Activated B cell treated with CpG ODN at 0.5 μM for 24 hours (primary cell): Measurements from ENCODE around the gene FAM216A. TPM values are rescaled to one million over a fixed set of nuclear protein-coding genes. Genes with fewer than 3 reads are reported as not detected.
"Not testable (repeated sequence)": the region's sequence is repeated elsewhere in the genome, so short reads cannot be mapped to it uniquely, and the experiment has no call there.

ENCODE experiments used
- ATAC-seq: fragments of 200-7000 bp; cut with Tn5 transposase; one replicate; pipeline ENCODE4 v1.10.0; 2021; ENCODE audit warnings: low read depth, mild to moderate bottlenecking, moderate library complexity
- CTCF ChIA-PET: fragments of 350-600 bp; sonication (Branson Sonifier 250); formaldehyde crosslinking; loops from one replicate; lab custom pipeline; 2021; ENCODE audit warnings: antibody characterized with exemption; lab: Charles Lee
- POLR2A ChIA-PET: fragments of 350-600 bp; sonication (Branson Sonifier 250); formaldehyde crosslinking; loops from one replicate; lab custom pipeline; 2021; ENCODE audit warnings: antibody characterized with exemption; lab: Charles Lee
- DNase-seq: peaks from one replicate; pipeline ENCODE4 v3.0.0; 2022
- H3K27ac Mint-ChIP-seq: one replicate; pipeline ENCODE4 v1.8.0; 2020; ENCODE audit warnings: mixed read lengths
- H3K27me3 Mint-ChIP-seq: one replicate; pipeline ENCODE4 v1.8.0; 2021; ENCODE audit warnings: mixed read lengths
- H3K36me3 Mint-ChIP-seq: one replicate; pipeline ENCODE4 v1.8.0; 2021; ENCODE audit warnings: low read depth, mixed read lengths
- H3K4me1 Mint-ChIP-seq: one replicate; pipeline ENCODE4 v1.8.0; 2021; ENCODE audit warnings: mixed read lengths
- H3K4me3 Mint-ChIP-seq: one replicate; pipeline ENCODE4 v1.8.0; 2020; ENCODE audit warnings: mild to moderate bottlenecking, mixed read lengths
- H3K9me3 Mint-ChIP-seq: one replicate; pipeline ENCODE4 v1.8.0; 2020; ENCODE audit warnings: mixed read lengths
- CTCF ChIP-seq: fragments of 200-600 bp; IDR thresholded peaks from one replicate; pipeline ENCODE4 v1.8.0; 2022; ENCODE audit warnings: antibody characterized with exemption, mild to moderate bottlenecking
- intact Hi-C: fragments of 100-400 bp; cut with micrococcal nuclease; formaldehyde crosslinking; loops from one replicate; pipeline ENCODE4 v1.15.1; 2024
- total RNA-seq: library from RNA; stranded (reverse); gene quantifications from 2 replicates; pipeline ENCODE4 v1.2.3, GENCODE V29; 2022

FAM216A gene
- total RNA-seq, 1 donor from 2014 or later, result 9.9 TPM

GRCh38 chr12:110465024-110465423 lies 3.6 kb upstream of the FAM216A start:
- no peak for ATAC-seq
- Mint-ChIP-seq H3K27ac (no peak overlapping the region), H3K36me3 (peaks cover 42% of the 10 kb centered on the region), H3K4me1 (peaks cover 36% of the 10 kb centered on the region), H3K4me3 (no peak overlapping the region), H3K9me3 (no peaks in the 10 kb centered on the region), H3K27me3 (no peaks in the 10 kb centered on the region)
- CTCF ChIA-PET, result interaction anchor here (1.1 kb wide), 1 partner anchor 135 kb away, joined by 3 read pairs; no protein-coding TSS in a partner anchor
- POLR2A ChIA-PET, result interaction anchor here (0.5 kb wide), 1 partner anchor 66 kb away, joined by 5 read pairs; no protein-coding TSS in a partner anchor
- TF ChIP-seq CTCF, result no peak
- no peak for DNase-seq
- intact Hi-C loops, result loop anchor here (5.0 kb wide), 2 partner anchors 222 to 277 kb away; partner anchors contain the start of genes HVCN1 and PPP1CC

- Mint-ChIP-seq H3K4me1 (peaks cover 39% of the 10 kb centered on the region), H3K36me3 (peaks cover 37% of the 10 kb centered on the region)
- DNase-seq, H3K9me3 Mint-ChIP-seq, H3K27me3 Mint-ChIP-seq, H3K4me3 Mint-ChIP-seq, H3K27ac Mint-ChIP-seq, ATAC-seq: not testable (repeated sequence)
- intact Hi-C loops, result loop anchor here (5.0 kb wide), 2 partner anchors 222 to 277 kb away; partner anchors contain the start of genes HVCN1 and PPP1CC
- ChIA-PET CTCF (interaction anchor here (5.7 kb wide), 1 partner anchor 135 kb away, joined by 52 read pairs; no protein-coding TSS in a partner anchor), POLR2A (interaction anchor here (0.7 to 2.1 kb wide), 4 partner anchors 15 to 148 kb away, joined by 3 to 15 read pairs (median 4); partner anchors contain the start of genes ARPC3 and TCTN1)
Observed at GRCh38 chr12:110465765-110466164, 2.9 kb upstream of the FAM216A start.

GRCh38 chr12:110466791-110467190 lies 1.9 kb upstream of the FAM216A start:
- ChIA-PET POLR2A (interaction anchor here (0.6 to 2.1 kb wide), 3 partner anchors 10 to 147 kb away, joined by 4 to 15 read pairs (median 4); partner anchors contain the start of genes ARPC3 and TCTN1), CTCF (interaction anchor here (4.1 to 5.7 kb wide), 2 partner anchors 16 to 134 kb away, joined by 52 to 55 read pairs; partner anchors contain the start of gene ARPC3)
- intact Hi-C loops, result loop anchor here (5.0 kb wide), 2 partner anchors 221 to 276 kb away; partner anchors contain the start of genes HVCN1 and PPP1CC
- Mint-ChIP-seq H3K4me1 (peaks cover 41% of the 10 kb centered on the region), H3K36me3 (peaks cover 29% of the 10 kb centered on the region), H3K4me3 (peak overlapping the region; percentile 35), H3K27me3 (no peaks in the 10 kb centered on the region), H3K27ac (no peak overlapping the region), H3K9me3 (no peaks in the 10 kb centered on the region)
- ATAC-seq (no peak), DNase-seq (no peak)
- no peak for TF ChIP-seq CTCF

- Mint-ChIP-seq H3K27ac (peak overlapping the region; percentile 96), H3K36me3 (peaks cover 25% of the 10 kb centered on the region), H3K4me3 (peak overlapping the region; percentile 100), H3K27me3 (no peaks in the 10 kb centered on the region), H3K4me1 (peaks cover 41% of the 10 kb centered on the region), H3K9me3 (no peaks in the 10 kb centered on the region)
- no peak for TF ChIP-seq CTCF
- ChIA-PET CTCF (interaction anchor here (1.0 to 5.7 kb wide), 12 partner anchors 9 to 420 kb away, joined by 3 to 55 read pairs (median 8); partner anchors contain the start of genes ARPC3, RAD9B and VPS29), POLR2A (interaction anchor here (0.6 to 3.5 kb wide), 21 partner anchors 11 to 1218 kb away, joined by 3 to 106 read pairs (median 6); partner anchors contain the start of genes ACAD10, ARPC3, ATP2A2 and BRAP)
- DNase-seq (no peak), ATAC-seq (no peak)
- intact Hi-C loops, result loop anchor here (1.0 to 5.0 kb wide), 9 partner anchors 12 to 445 kb away; partner anchors contain the start of genes ARPC3, HVCN1, PPP1CC and PPTC7
Observed at GRCh38 chr12:110467847-110468213, 815 bp upstream of the FAM216A start.

- ChIA-PET POLR2A (interaction anchor here (0.6 to 1.0 kb wide), 3 partner anchors 26 to 998 kb away, joined by 3 to 8 read pairs (median 5); partner anchors contain the start of genes ARPC3 and KCTD10), CTCF (no interaction called here)
- no peak for TF ChIP-seq CTCF
- no peak for DNase-seq
- Mint-ChIP-seq H3K36me3 (peaks cover 11% of the 10 kb centered on the region), H3K27ac (no peak overlapping the region), H3K4me1 (peaks cover 4% of the 10 kb centered on the region), H3K4me3 (no peak overlapping the region), H3K9me3 (no peaks in the 10 kb centered on the region), H3K27me3 (no peaks in the 10 kb centered on the region)
- intact Hi-C loops, result no loop called here
- ATAC-seq, result no peak
Observed at GRCh38 chr12:110475426-110475825, 6.8 kb downstream of the FAM216A start.
